GM12878 (cell line): ENCODE results near the gene SCRN2. TPM values are rescaled to one million over a fixed set of nuclear protein-coding genes. Genes with fewer than 3 reads are reported as not detected.
A peak's percentile ranks its signal among the peaks of the same experiment; 100 is the strongest.

Experiments used
- ATAC-seq: fragments of 200-7000 bp; cut with Tn5 transposase; 3 replicates; pipeline ENCODE4 v1.9.1; 2020; ENCODE audit warnings: mild to moderate bottlenecking, moderate library complexity
- BruUV-seq: library from RNA; stranded (reverse); fragments of 400-500 nt; replicated peaks from 2 replicates; lab custom pipeline; 2021; lab: Mats Ljungman, UMichigan
- CTCF ChIA-PET: fragments of 300-600 bp; sonication (Branson Sonifier 250); formaldehyde crosslinking; extraction: SDS; loops from one replicate; lab custom pipeline; 2021; ENCODE audit warnings: inconsistent platforms; lab: Yijun Ruan, JAX
- POLR2A ChIA-PET: fragments of 350-600 bp; formaldehyde crosslinking; extraction: SDS; loops from one replicate; lab custom pipeline; 2021; ENCODE audit warnings: inconsistent platforms; lab: Charles Lee
- RAD21 ChIA-PET: fragments of 300-600 bp; sonication (Branson Sonifier 250); formaldehyde crosslinking; loops from one replicate; lab custom pipeline; 2023; ENCODE audit warnings: antibody characterized with exemption; ENCODE audit not compliant: unreplicated experiment; lab: Charles Lee
- SMC1A ChIA-PET: fragments of 300-600 bp; sonication (Branson Sonifier 250); formaldehyde crosslinking; loops from one replicate; lab custom pipeline; 2023; ENCODE audit not compliant: unreplicated experiment, uncharacterized antibody; lab: Charles Lee
- DNase-seq: peaks from one replicate; pipeline ENCODE4 v3.0.0-alpha.2; 2011; ENCODE audit warnings: low read depth, low spot score
- FAIRE-seq: peaks from 3 replicates; lab custom pipeline; 2011; peaks lifted over from hg19 to GRCh38; lab: Jason Lieb, UNC
- H2AFZ ChIP-seq: 2 replicates; pipeline ENCODE4 v1.6.0; 2011; ENCODE audit warnings: low read depth, low read length, control low read depth; ENCODE audit not compliant: control insufficient read depth
- H3K27ac ChIP-seq: 2 replicates; pipeline ENCODE4 v1.5.1; 2011; ENCODE audit warnings: control low read depth; ENCODE audit not compliant: control insufficient read depth, insufficient read depth
- H3K27me3 ChIP-seq, 2 experiments: replicated peaks in 1 of 2; 2 replicates each; pipeline versions ENCODE4 v1.6.0 to v1.6.1; 2011; ENCODE audit warnings: low read length in 1 of 2; ENCODE audit not compliant: control insufficient read depth in 2 of 2, insufficient read depth in 2 of 2
- H3K36me3 ChIP-seq, 2 experiments: 2 replicates each; pipeline ENCODE4 v1.5.1; 2011; ENCODE audit warnings: low read length in 1 of 2; ENCODE audit not compliant: control insufficient read depth in 2 of 2, insufficient read depth in 2 of 2
- H3K4me1 ChIP-seq: 2 replicates; pipeline ENCODE4 v1.6.1; 2011; ENCODE audit warnings: mild to moderate bottlenecking, low read length, moderate library complexity, mixed read lengths; ENCODE audit not compliant: control insufficient read depth, insufficient read depth
- H3K4me2 ChIP-seq: 2 replicates; pipeline ENCODE4 v1.6.0; 2011; ENCODE audit warnings: control low read depth; ENCODE audit not compliant: control insufficient read depth, insufficient read depth
- H3K4me3 ChIP-seq: fragments of 200-600 bp; sonication (generic); 2 replicates; pipeline ENCODE4 v1.5.1; 2016
- H3K79me2 ChIP-seq: 2 replicates; pipeline ENCODE4 v1.6.0; 2011; ENCODE audit warnings: low read length; ENCODE audit not compliant: control insufficient read depth, insufficient read depth
- H3K9ac ChIP-seq: 2 replicates; pipeline ENCODE4 v1.8.0; 2011; ENCODE audit warnings: low read length, control low read depth, mixed read lengths; ENCODE audit not compliant: control insufficient read depth, insufficient read depth
- H3K9me3 ChIP-seq: replicated peaks from 3 replicates; pipeline ENCODE4 v1.5.1; 2011; ENCODE audit warnings: mild to moderate bottlenecking, low read length; ENCODE audit not compliant: control insufficient read depth, insufficient read depth
- H4K20me1 ChIP-seq: 2 replicates; pipeline ENCODE4 v1.6.0; 2011; ENCODE audit not compliant: control insufficient read depth, insufficient read depth
- EED ChIP-seq: sonication (generic); IDR thresholded peaks from 2 replicates; pipeline ENCODE4 v1.6.1; 2016; ENCODE audit warnings: antibody characterized with exemption, low read depth
- FOS ChIP-seq: IDR thresholded peaks from 3 replicates; pipeline ENCODE4 v1.6.1; 2011; ENCODE audit warnings: borderline replicate concordance; ENCODE audit not compliant: insufficient read length; ENCODE audit errors: extremely low read depth
- NKRF ChIP-seq: fragments of 450-650 bp; conservative IDR thresholded peaks from 2 replicates; pipeline ENCODE4 v1.6.1; 2017; ENCODE audit warnings: mild to moderate bottlenecking, moderate library complexity
- NR2C2 ChIP-seq: IDR thresholded peaks from 2 replicates; pipeline ENCODE4 v1.6.1; 2011; ENCODE audit warnings: borderline replicate concordance, low read depth; ENCODE audit not compliant: control insufficient read depth, insufficient read length
- RAD21 ChIP-seq: IDR thresholded peaks from 2 replicates; pipeline ENCODE4 v1.6.1; 2011; ENCODE audit warnings: mild to moderate bottlenecking, low read depth, low read length, moderate library complexity; ENCODE audit not compliant: insufficient read depth
- RELA ChIP-seq: fragments of 450-650 bp; IDR thresholded peaks from 2 replicates; pipeline ENCODE4 v1.8.0; 2014; ENCODE audit warnings: borderline replicate concordance; ENCODE audit not compliant: partially characterized antibody
- RELB ChIP-seq: fragments of 450-650 bp; IDR thresholded peaks from 2 replicates; pipeline ENCODE4 v1.6.1; 2017; ENCODE audit warnings: low read depth, mild to moderate bottlenecking, moderate library complexity
- RUNX3 ChIP-seq: IDR thresholded peaks from 2 replicates; pipeline ENCODE4 v1.6.1; 2012; ENCODE audit warnings: low read length, inconsistent platforms
- SMAD1 ChIP-seq: fragments of 450-650 bp; IDR thresholded peaks from 2 replicates; pipeline ENCODE4 v1.6.1; 2018; ENCODE audit warnings: mild to moderate bottlenecking, low read depth; ENCODE audit not compliant: partially characterized antibody
- SMC3 ChIP-seq: IDR thresholded peaks from 2 replicates; pipeline ENCODE4 v1.6.1; 2011; ENCODE audit warnings: low read length, improper control_type of control experiment, borderline replicate concordance
- SREBF1 ChIP-seq: IDR thresholded peaks from 2 replicates; pipeline ENCODE4 v1.6.1; 2012; ENCODE audit warnings: mild to moderate bottlenecking, low read length
- SUPT20H ChIP-seq: IDR thresholded peaks from 2 replicates; pipeline ENCODE4 v1.6.1; 2011; ENCODE audit warnings: low read depth, mild to moderate bottlenecking, low read length, moderate library complexity, borderline replicate concordance; ENCODE audit not compliant: control insufficient read depth
- TCF12 ChIP-seq: IDR thresholded peaks from 2 replicates; pipeline ENCODE4 v1.6.1; 2011; ENCODE audit warnings: low read depth, mild to moderate bottlenecking, low read length
- ZBED1 ChIP-seq: IDR thresholded peaks from 2 replicates; pipeline ENCODE4 v1.6.1; 2016; ENCODE audit warnings: borderline replicate concordance
- ZNF274 ChIP-seq: IDR thresholded peaks from one replicate; pipeline ENCODE4 v1.8.0; 2011; ENCODE audit not compliant: insufficient read length, insufficient read depth
- ZSCAN29 ChIP-seq: fragments of 450-650 bp; IDR thresholded peaks from 2 replicates; pipeline ENCODE4 v1.6.1; 2017; ENCODE audit warnings: mild to moderate bottlenecking, moderate library complexity
- WGBS: methylation state at CpG from one replicate; pipeline ENCODE4 v1.1.6; 2016; ENCODE audit warnings: low lambda C conversion rate; ENCODE audit not compliant: insufficient replicate concordance, insufficient coverage; ENCODE audit errors: missing lambda C conversion rate; 5-methylcytosine and 5-hydroxymethylcytosine counted together
- in situ Hi-C: fragments of 300-500 bp; cut with MboI; formaldehyde crosslinking; loops from 9 replicates; pipeline ENCODE4 v1.14.3; 2018; ENCODE audit warnings: mixed read lengths
- intact Hi-C: fragments of 100-400 bp; cut with micrococcal nuclease; formaldehyde crosslinking; loops from one replicate; pipeline ENCODE4 v1.14.2; 2022; ENCODE audit not compliant: unreplicated experiment
- polyA plus RNA-seq, 11 experiments: library from polyadenylated mRNA; depleted of rRNA in 4 of 11; unstranded in 6 of 11; stranded (reverse) in 5 of 11; fragments of >200 nt; fragmentation: Nextera tagmentation in 4 of 11; fragmentation: Illumina TruSeq in 1 of 11; extraction: Ambion mirVana in 4 of 11; extraction: Trizol in 1 of 11; gene quantifications; 1 replicate in 1 of 11; 2 replicates in 10 of 11; pipeline versions ENCODE4 v1.2.1 to v1.2.3, GENCODE V29; 2011 to 2016; ENCODE audit warnings: inconsistent platforms in 2 of 11, missing spikeins in 2 of 11, low read depth in 1 of 11
- total RNA-seq, 4 experiments: library from RNA; depleted of rRNA in 3 of 4; stranded (reverse); fragments of >200 nt in 3 of 4; fragmentation: Illumina TruSeq in 1 of 4; extraction: Trizol in 1 of 4; gene quantifications; 2 replicates each; pipeline versions ENCODE4 v1.2.1 to v1.2.3, GENCODE V29; 2013 to 2021
- TF ChIP-seq, protein P1 (sequence below): IDR thresholded peaks from 2 replicates; pipeline ENCODE4 v1.6.1; 2011; ENCODE audit warnings: mild to moderate bottlenecking, low read depth, low read length, moderate library complexity; ENCODE audit not compliant: insufficient replicate concordance
- TF ChIP-seq, protein P2 (sequence below): fragments of 450-650 bp; IDR thresholded peaks from 2 replicates; pipeline ENCODE4 v1.6.1; 2018; ENCODE audit warnings: borderline replicate concordance, mild to moderate bottlenecking; ENCODE audit not compliant: partially characterized antibody

Gene SCRN2
- total and polyA plus RNA-seq, 10 of the 15 experiments (the other 5 are each of a cell fraction or from before 2014, with no cell fraction given) = 0.34 to 33.3 (median 20.1) TPM

DNA sequence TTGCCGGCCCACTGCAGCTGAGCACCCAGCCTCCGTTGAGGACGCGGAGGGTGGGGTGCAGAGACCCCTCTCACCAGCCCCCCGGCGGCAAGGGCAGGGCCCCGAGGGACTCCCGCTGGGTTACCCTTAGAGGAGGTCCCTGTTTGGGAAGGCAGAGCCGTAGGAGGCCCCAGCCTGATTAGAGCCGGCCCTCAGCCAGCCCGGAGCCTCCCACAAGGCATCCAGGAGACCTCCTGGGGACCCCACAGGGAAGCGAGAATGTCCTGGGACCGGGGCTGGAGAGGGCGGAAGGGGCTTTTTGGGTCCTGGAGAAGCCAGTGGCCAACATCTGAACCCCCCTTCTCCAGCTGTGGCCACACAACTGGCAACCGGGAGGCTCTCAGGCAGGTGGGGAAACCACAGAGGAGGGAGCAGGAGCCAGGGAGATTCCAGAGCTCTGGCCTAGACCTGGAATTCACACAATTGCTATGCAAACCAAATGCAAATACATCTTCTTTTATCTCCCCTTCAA, 31.6 kb upstream of the SCRN2 start:
- WGBS = 50% methylated on average over 15 of the region's 15 CpGs
- intact Hi-C loops = no loop called here
- TF ChIP-seq EED = no peak
- TF ChIP-seq, protein P1, sequence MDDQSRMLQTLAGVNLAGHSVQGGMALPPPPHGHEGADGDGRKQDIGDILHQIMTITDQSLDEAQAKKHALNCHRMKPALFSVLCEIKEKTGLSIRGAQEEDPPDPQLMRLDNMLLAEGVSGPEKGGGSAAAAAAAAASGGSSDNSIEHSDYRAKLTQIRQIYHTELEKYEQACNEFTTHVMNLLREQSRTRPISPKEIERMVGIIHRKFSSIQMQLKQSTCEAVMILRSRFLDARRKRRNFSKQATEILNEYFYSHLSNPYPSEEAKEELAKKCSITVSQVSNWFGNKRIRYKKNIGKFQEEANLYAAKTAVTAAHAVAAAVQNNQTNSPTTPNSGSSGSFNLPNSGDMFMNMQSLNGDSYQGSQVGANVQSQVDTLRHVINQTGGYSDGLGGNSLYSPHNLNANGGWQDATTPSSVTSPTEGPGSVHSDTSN = no peak
- TF ChIP-seq SREBF1 = no peak
- TF ChIP-seq FOS = no peak
- no peak for TF ChIP-seq ZSCAN29
- no peak for TF ChIP-seq NKRF
- no peak for TF ChIP-seq SUPT20H
- TF ChIP-seq SMAD1 = no peak
- TF ChIP-seq NR2C2 = no peak
- TF ChIP-seq RAD21 = no peak
- no peak for TF ChIP-seq ZBED1
- no peak for TF ChIP-seq RELB
- no peak for TF ChIP-seq RELA
- no peak for TF ChIP-seq ZNF274
- TF ChIP-seq, protein P2, sequence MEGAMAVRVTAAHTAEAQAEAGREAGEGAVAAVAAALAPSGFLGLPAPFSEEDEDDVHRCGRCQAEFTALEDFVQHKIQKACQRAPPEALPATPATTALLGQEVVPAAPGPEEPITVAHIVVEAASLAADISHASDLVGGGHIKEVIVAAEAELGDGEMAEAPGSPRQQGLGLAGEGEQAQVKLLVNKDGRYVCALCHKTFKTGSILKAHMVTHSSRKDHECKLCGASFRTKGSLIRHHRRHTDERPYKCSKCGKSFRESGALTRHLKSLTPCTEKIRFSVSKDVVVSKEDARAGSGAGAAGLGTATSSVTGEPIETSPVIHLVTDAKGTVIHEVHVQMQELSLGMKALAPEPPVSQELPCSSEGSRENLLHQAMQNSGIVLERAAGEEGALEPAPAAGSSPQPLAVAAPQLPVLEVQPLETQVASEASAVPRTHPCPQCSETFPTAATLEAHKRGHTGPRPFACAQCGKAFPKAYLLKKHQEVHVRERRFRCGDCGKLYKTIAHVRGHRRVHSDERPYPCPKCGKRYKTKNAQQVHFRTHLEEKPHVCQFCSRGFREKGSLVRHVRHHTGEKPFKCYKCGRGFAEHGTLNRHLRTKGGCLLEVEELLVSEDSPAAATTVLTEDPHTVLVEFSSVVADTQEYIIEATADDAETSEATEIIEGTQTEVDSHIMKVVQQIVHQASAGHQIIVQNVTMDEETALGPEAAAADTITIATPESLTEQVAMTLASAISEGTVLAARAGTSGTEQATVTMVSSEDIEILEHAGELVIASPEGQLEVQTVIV = no peak
- TF ChIP-seq TCF12 = no peak
- TF ChIP-seq SMC3 = no peak
- TF ChIP-seq RUNX3 = no peak

More for the DNA sequence above, 31.6 kb upstream of the SCRN2 start:
- ChIA-PET POLR2A (no interaction called here), SMC1A (interaction anchor here (1.2 kb wide), 1 partner anchor 30 kb away, joined by 3 read pairs; no protein-coding TSS in a partner anchor), CTCF (interaction anchor here (1.8 kb wide), 1 partner anchor 30 kb away, joined by 9 read pairs; no protein-coding TSS in a partner anchor), RAD21 (no interaction called here)
- FAIRE-seq (no peak), ATAC-seq (no peak; the same call in 2 of the 3 replicates), DNase-seq (no peak)
- H3K27ac ChIP-seq = no peak overlapping the region
- no peak overlapping the region for H3K4me3 ChIP-seq
- peak overlapping the region; percentile 13; the same call in 1 of the 2 replicates for H3K4me2 ChIP-seq
- H2AFZ ChIP-seq = no peak overlapping the region
- H3K36me3 ChIP-seq = no peaks in the 10 kb centered on the region
- H4K20me1 ChIP-seq = no peaks in the 10 kb centered on the region
- in situ Hi-C loops = no loop called here
- H3K9me3 ChIP-seq = no peaks in the 10 kb centered on the region
- peaks cover 0 to 7% of the 10 kb centered on the region in 2 experiments for H3K27me3 ChIP-seq
- peaks cover 6% of the 10 kb centered on the region; the same call in 1 of the 2 replicates for H3K4me1 ChIP-seq
- BruUV-seq = no TSS peak
- H3K9ac ChIP-seq = no peak overlapping the region
- H3K79me2 ChIP-seq = no peaks in the 10 kb centered on the region
